Ishikawa (cell line): Measurements from ENCODE around the gene SMIM29.

Experiments used
- EGR1 ChIP-seq: IDR thresholded peaks from 2 replicates; pipeline ENCODE4 v1.6.1; 2012
- EP300 ChIP-seq: IDR thresholded peaks from 2 replicates; pipeline ENCODE4 v1.6.1; 2012; ENCODE audit warnings: borderline replicate concordance
- TCF12 ChIP-seq: IDR thresholded peaks from 2 replicates; pipeline ENCODE4 v1.6.1; 2012; ENCODE audit warnings: low read depth
- TF ChIP-seq, protein P1 (sequence below): IDR thresholded peaks from 2 replicates; pipeline ENCODE4 v1.6.1; 2012; ENCODE audit warnings: low read depth, mild to moderate bottlenecking
- TF ChIP-seq, protein P2 (sequence below): IDR thresholded peaks from 2 replicates; pipeline ENCODE4 v1.6.1; 2012

DNA sequence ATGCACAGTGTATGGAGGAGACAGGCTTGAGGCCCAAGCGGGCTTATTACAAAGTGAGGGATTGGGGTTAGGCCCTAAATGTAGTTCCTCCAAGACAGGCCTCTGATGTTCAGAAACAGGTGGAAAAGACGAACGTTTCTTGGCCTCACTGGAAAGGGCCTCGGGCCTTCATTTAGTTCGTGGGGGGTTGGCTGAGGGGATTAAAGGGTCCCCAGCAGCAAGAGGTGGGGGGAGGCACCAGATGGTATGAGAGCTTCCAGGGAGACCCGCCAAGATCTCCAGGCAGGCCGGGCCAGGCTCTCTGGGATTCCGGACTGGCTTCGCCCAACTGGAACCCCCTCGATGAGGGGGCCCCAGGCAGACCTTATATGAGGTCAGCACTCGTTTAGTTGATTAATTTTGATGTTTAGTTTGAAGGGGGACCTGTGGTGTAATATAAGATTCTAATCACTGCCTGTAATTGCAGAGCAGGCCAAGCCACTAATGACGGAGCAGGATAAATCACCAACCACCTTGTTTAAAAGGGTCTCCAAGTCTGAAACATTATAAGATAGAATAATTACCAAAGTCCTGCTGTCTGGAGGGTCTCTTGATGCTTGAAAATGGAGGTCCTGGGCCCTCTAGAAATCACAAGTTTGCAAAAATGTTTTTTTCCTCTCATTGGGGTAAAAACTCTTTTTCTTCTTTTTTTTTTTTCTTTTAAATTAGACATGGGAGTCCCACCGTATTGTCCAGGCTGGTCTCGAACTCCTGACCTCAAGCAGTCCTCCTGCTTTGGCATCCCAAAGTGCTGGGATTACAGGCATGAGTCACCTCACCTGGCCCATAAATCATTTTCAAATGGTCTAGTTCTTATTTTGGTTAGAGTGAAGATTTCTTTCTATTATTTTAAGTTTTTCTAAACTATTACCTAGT lies 10.0 kb downstream of the SMIM29 start:
- TF ChIP-seq EGR1 (no peak), TCF12 (no peak), EP300 (no peak)
- TF ChIP-seq, protein P1, sequence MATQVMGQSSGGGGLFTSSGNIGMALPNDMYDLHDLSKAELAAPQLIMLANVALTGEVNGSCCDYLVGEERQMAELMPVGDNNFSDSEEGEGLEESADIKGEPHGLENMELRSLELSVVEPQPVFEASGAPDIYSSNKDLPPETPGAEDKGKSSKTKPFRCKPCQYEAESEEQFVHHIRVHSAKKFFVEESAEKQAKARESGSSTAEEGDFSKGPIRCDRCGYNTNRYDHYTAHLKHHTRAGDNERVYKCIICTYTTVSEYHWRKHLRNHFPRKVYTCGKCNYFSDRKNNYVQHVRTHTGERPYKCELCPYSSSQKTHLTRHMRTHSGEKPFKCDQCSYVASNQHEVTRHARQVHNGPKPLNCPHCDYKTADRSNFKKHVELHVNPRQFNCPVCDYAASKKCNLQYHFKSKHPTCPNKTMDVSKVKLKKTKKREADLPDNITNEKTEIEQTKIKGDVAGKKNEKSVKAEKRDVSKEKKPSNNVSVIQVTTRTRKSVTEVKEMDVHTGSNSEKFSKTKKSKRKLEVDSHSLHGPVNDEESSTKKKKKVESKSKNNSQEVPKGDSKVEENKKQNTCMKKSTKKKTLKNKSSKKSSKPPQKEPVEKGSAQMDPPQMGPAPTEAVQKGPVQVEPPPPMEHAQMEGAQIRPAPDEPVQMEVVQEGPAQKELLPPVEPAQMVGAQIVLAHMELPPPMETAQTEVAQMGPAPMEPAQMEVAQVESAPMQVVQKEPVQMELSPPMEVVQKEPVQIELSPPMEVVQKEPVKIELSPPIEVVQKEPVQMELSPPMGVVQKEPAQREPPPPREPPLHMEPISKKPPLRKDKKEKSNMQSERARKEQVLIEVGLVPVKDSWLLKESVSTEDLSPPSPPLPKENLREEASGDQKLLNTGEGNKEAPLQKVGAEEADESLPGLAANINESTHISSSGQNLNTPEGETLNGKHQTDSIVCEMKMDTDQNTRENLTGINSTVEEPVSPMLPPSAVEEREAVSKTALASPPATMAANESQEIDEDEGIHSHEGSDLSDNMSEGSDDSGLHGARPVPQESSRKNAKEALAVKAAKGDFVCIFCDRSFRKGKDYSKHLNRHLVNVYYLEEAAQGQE, result no peak
- TF ChIP-seq, protein P2, sequence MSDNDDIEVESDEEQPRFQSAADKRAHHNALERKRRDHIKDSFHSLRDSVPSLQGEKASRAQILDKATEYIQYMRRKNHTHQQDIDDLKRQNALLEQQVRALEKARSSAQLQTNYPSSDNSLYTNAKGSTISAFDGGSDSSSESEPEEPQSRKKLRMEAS, result no peak
